ENCODE measurements around the gene AVEN.
"Not testable (repeated sequence)": the region's sequence is repeated elsewhere in the genome, so short reads cannot be mapped to it uniquely, and the experiment has no call there.

AVEN gene

GRCh38 chr15:34038871-34039789 is at the start of gene AVEN:
Gene AVEN (minus strand): TSS chr15:34039204. CDS start chr15:34039046, 158 bp downstream.
- DNase-seq: peak; percentile 58

GRCh38 chr15:34085746-34086145 is 46.7 kb upstream of the AVEN start:
- DNase-seq: no peak

GRCh38 chr15:34084086-34084485 is 45.1 kb upstream of the AVEN start:
- DNase-seq: no peak

GRCh38 chr15:34079904-34080303 is 40.9 kb upstream of the AVEN start:
- no peak for DNase-seq

GRCh38 chr15:34078900-34079299 is 39.9 kb upstream of the AVEN start:
- no peak for DNase-seq

GRCh38 chr15:34076785-34077184 is 37.8 kb upstream of the AVEN start:
- DNase-seq: no peak

- DNase-seq: no peak
Observed at GRCh38 chr15:34070003-34070402, 31.0 kb upstream of the AVEN start.

- DNase-seq: no peak
Observed at GRCh38 chr15:34065941-34066340, 26.9 kb upstream of the AVEN start.

GRCh38 chr15:34065261-34065660 is 26.3 kb upstream of the AVEN start:
- no peak for DNase-seq

- no peak for DNase-seq
Observed at GRCh38 chr15:34064438-34064837, 25.4 kb upstream of the AVEN start.

GRCh38 chr15:34059946-34060345 is 20.9 kb upstream of the AVEN start:
- DNase-seq: no peak

GRCh38 chr15:34059476-34059875 is 20.5 kb upstream of the AVEN start:
- DNase-seq: no peak

GRCh38 chr15:34056911-34057310 is 17.9 kb upstream of the AVEN start:
- no peak for DNase-seq

GRCh38 chr15:34055868-34056595 is 17.0 kb upstream of the AVEN start:
- DNase-seq: no peak

GRCh38 chr15:34054081-34054707 is 15.2 kb upstream of the AVEN start:
- DNase-seq: no peak

- DNase-seq: not testable (repeated sequence)
Observed at GRCh38 chr15:34050385-34050784, 11.4 kb upstream of the AVEN start.

GRCh38 chr15:34049112-34049511 is 10.1 kb upstream of the AVEN start:
- DNase-seq: no peak

GRCh38 chr15:34047893-34048775 is 9.1 kb upstream of the AVEN start:
- no peak for DNase-seq

- DNase-seq: no peak
Observed at GRCh38 chr15:34046471-34047145, 7.6 kb upstream of the AVEN start.

GRCh38 chr15:34043813-34044212 is 4.8 kb upstream of the AVEN start:
- no peak for DNase-seq

GRCh38 chr15:34043391-34043790 is 4.4 kb upstream of the AVEN start:
- no peak for DNase-seq

- DNase-seq: no peak
Observed at GRCh38 chr15:34039790-34040113, 748 bp upstream of the AVEN start.
